ENCODE results near the gene IRF8.

DNA sequence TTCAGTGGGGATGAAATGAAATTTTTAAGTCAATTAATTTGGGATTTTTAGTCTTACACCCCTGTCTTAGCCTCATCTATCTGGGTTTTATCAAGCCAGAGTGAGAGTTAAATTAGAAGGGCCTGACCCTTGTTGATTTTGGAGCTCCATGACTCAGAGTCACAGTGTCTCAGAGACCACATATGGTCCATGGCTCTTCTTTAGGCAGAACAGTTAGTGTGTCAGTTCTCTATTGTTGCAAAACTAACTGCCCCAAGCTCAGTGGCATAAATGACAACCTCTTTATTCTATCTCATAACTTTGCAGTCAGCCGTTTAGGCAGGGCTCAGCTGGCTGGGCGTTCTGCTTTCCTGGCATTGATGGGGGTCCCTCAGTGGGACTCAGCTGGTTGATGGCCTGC lies 44.7 kb downstream of the IRF8 start:
- TF ChIP-seq CTCF (IDR thresholded peaks at IDR 0.05), result no peak
- no peak for TF ChIP-seq POLR2A (IDR thresholded peaks at IDR 0.05)
